Neural cell (in vitro differentiated cells): Measurements from ENCODE around the gene PTPRO. TPM values are rescaled to one million over a fixed set of nuclear protein-coding genes. Genes with fewer than 3 reads are reported as not detected.

Source experiments
- H2AFZ ChIP-seq: fragments of 200-600, 300-800 bp; sonication (generic), shearing (Covaris generic); 2 replicates; pipeline ENCODE4 v1.6.0; 2014; ENCODE audit warnings: low read depth, mild to moderate bottlenecking, antibody characterized with exemption, low read length, moderate library complexity
- H3F3A ChIP-seq: fragments of 200-600 bp; shearing (Covaris generic); 2 replicates; pipeline ENCODE4 v1.6.1; 2016; ENCODE audit warnings: mild to moderate bottlenecking, moderate library complexity, mixed read lengths, antibody characterized with exemption, low read length; ENCODE audit not compliant: insufficient read depth, poor library complexity, severe bottlenecking
- H3K27ac ChIP-seq: fragments of 200-600, 300-800 bp; sonication (generic), shearing (Covaris generic); 2 replicates; pipeline ENCODE4 v1.5.1; 2014; ENCODE audit warnings: mild to moderate bottlenecking, low read length, moderate library complexity
- H3K27me3 ChIP-seq: fragments of 300-800, 200-600 bp; sonication (generic), shearing (Covaris generic); 2 replicates; pipeline ENCODE4 v1.6.0; 2014; ENCODE audit warnings: mild to moderate bottlenecking, low read depth, low read length, moderate library complexity; ENCODE audit not compliant: insufficient read depth
- H3K36me3 ChIP-seq: fragments of 300-800, 200-600 bp; sonication (generic), shearing (Covaris generic); 2 replicates; pipeline ENCODE4 v1.5.1; 2014; ENCODE audit warnings: mild to moderate bottlenecking, antibody characterized with exemption, low read length, moderate library complexity; ENCODE audit not compliant: insufficient read depth
- H3K4me2 ChIP-seq: fragments of 300-800, 200-600 bp; sonication (generic), shearing (Covaris generic); 2 replicates; pipeline ENCODE4 v1.6.0; 2014; ENCODE audit warnings: mild to moderate bottlenecking, low read length
- H3K4me3 ChIP-seq: fragments of 300-800, 200-600 bp; sonication (generic), shearing (Covaris generic); 2 replicates; pipeline ENCODE4 v1.5.1; 2014; ENCODE audit warnings: mild to moderate bottlenecking, low read length, moderate library complexity
- H3K79me2 ChIP-seq: fragments of 200-600 bp; shearing (Covaris generic); replicated peaks from 2 replicates; pipeline ENCODE4 v1.6.0; 2014; ENCODE audit warnings: mild to moderate bottlenecking, low read length, moderate library complexity; ENCODE audit not compliant: insufficient read depth
- H3K9ac ChIP-seq: fragments of 300-800, 200-600 bp; sonication (generic), shearing (Covaris generic); 2 replicates; pipeline ENCODE4 v1.6.1; 2016; ENCODE audit warnings: mild to moderate bottlenecking, low read length, mixed read lengths
- H3K9me2 ChIP-seq: fragments of 200-600 bp; shearing (Covaris generic); 2 replicates; pipeline ENCODE4 v1.6.1; 2016; ENCODE audit warnings: mild to moderate bottlenecking, low read length, mixed read lengths; ENCODE audit not compliant: insufficient read depth
- H3K9me3 ChIP-seq: fragments of 200-600, 300-800 bp; sonication (generic), shearing (Covaris generic); 2 replicates; pipeline ENCODE4 v1.6.1; 2016; ENCODE audit warnings: mild to moderate bottlenecking, mixed run types, low read length, moderate library complexity, mixed read lengths
- H4K20me1 ChIP-seq: fragments of 200-600 bp; shearing (Covaris generic); 2 replicates; pipeline ENCODE4 v1.6.1; 2016; ENCODE audit warnings: mild to moderate bottlenecking, mixed run types; ENCODE audit not compliant: insufficient read depth
- EP300 ChIP-seq: fragments of 450-650 bp; conservative IDR thresholded peaks from 2 replicates; pipeline ENCODE4 v1.6.1; 2014; ENCODE audit warnings: antibody characterized with exemption, mild to moderate bottlenecking, moderate library complexity; ENCODE audit not compliant: poor library complexity, severe bottlenecking
- EZH2 ChIP-seq: fragments of 200-600, 300-800 bp; shearing (Covaris generic), sonication (generic); IDR thresholded peaks from 2 replicates; pipeline ENCODE4 v1.6.1; 2014; ENCODE audit warnings: antibody characterized with exemption, low read length, borderline replicate concordance, mild to moderate bottlenecking; ENCODE audit not compliant: insufficient read depth, poor library complexity, severe bottlenecking
- MXI1 ChIP-seq: fragments of 450-650 bp; conservative IDR thresholded peaks from 2 replicates; pipeline ENCODE4 v1.6.1; 2014; ENCODE audit warnings: antibody characterized with exemption, mild to moderate bottlenecking; ENCODE audit not compliant: poor library complexity, severe bottlenecking
- POLR2AphosphoS5 ChIP-seq: IDR thresholded peaks from 2 replicates; pipeline ENCODE4 v1.6.1; 2012
- RAD21 ChIP-seq: fragments of 450-650 bp; conservative IDR thresholded peaks from 2 replicates; pipeline ENCODE4 v1.6.1; 2014; ENCODE audit warnings: antibody characterized with exemption, mild to moderate bottlenecking, moderate library complexity
- SMC3 ChIP-seq: fragments of 450-650 bp; conservative IDR thresholded peaks from 2 replicates; pipeline ENCODE4 v1.6.1; 2014; ENCODE audit warnings: antibody characterized with exemption, mild to moderate bottlenecking, moderate library complexity; ENCODE audit not compliant: poor library complexity
- TAF1 ChIP-seq: IDR thresholded peaks from 2 replicates; pipeline ENCODE4 v1.6.1; 2012; ENCODE audit warnings: low read depth
- polyA plus RNA-seq: library from polyadenylated mRNA; depleted of rRNA; stranded (reverse); fragments of >200 nt; gene quantifications from 2 replicates; pipeline ENCODE4 v1.2.3, GENCODE V29; 2014
- TF ChIP-seq, protein P1 (sequence below): fragments of 450-650 bp; IDR thresholded peaks from 2 replicates; pipeline ENCODE4 v1.5.1; 2014; ENCODE audit warnings: antibody characterized with exemption, mild to moderate bottlenecking, moderate library complexity; ENCODE audit not compliant: poor library complexity, severe bottlenecking
- TF ChIP-seq, protein P2 (sequence below): IDR thresholded peaks from 2 replicates; pipeline ENCODE4 v1.6.1; 2012; ENCODE audit warnings: borderline replicate concordance

The PTPRO gene
- polyA plus RNA-seq, 1 donor from 2014 or later = 124 TPM

DNA sequence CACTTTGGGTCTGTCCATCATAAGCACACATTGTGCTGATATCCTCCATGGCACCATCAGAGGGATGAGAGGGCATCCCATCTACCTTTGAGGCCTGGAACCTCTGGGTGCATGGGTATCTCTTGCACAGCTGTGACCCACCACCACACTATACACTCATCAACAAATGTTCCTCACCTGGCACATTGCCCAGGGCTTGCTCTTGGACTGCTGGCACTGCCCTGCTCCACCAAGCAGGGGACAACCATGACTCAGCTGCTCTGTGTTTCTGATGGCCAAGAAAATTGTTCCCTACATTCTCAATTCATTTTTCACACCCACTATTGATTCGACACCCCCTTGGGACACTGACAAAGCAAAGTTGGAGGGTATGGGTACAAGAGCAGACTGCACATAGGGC, 155.5 kb downstream of the PTPRO start:
- Histone ChIP-seq H3K27me3 (no peaks in the 10 kb centered on the region), H3K36me3 (no peaks in the 10 kb centered on the region), H2AFZ (no peak overlapping the region), H3F3A (no peaks in the 10 kb centered on the region), H3K4me2 (no peak overlapping the region), H3K9me3 (no peaks in the 10 kb centered on the region), H3K79me2 (no peaks in the 10 kb centered on the region), H3K9ac (no peak overlapping the region), H3K27ac (no peak overlapping the region), H4K20me1 (no peaks in the 10 kb centered on the region), H3K9me2 (no peaks in the 10 kb centered on the region), H3K4me3 (no peak overlapping the region)
- TF ChIP-seq EP300 = no peak
- no peak for TF ChIP-seq RAD21
- no peak for TF ChIP-seq POLR2AphosphoS5
- TF ChIP-seq, protein P1, sequence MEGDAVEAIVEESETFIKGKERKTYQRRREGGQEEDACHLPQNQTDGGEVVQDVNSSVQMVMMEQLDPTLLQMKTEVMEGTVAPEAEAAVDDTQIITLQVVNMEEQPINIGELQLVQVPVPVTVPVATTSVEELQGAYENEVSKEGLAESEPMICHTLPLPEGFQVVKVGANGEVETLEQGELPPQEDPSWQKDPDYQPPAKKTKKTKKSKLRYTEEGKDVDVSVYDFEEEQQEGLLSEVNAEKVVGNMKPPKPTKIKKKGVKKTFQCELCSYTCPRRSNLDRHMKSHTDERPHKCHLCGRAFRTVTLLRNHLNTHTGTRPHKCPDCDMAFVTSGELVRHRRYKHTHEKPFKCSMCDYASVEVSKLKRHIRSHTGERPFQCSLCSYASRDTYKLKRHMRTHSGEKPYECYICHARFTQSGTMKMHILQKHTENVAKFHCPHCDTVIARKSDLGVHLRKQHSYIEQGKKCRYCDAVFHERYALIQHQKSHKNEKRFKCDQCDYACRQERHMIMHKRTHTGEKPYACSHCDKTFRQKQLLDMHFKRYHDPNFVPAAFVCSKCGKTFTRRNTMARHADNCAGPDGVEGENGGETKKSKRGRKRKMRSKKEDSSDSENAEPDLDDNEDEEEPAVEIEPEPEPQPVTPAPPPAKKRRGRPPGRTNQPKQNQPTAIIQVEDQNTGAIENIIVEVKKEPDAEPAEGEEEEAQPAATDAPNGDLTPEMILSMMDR = no peak
- TF ChIP-seq TAF1 = no peak
- no peak for TF ChIP-seq SMC3
- TF ChIP-seq EZH2 = no peak
- TF ChIP-seq, protein P2, sequence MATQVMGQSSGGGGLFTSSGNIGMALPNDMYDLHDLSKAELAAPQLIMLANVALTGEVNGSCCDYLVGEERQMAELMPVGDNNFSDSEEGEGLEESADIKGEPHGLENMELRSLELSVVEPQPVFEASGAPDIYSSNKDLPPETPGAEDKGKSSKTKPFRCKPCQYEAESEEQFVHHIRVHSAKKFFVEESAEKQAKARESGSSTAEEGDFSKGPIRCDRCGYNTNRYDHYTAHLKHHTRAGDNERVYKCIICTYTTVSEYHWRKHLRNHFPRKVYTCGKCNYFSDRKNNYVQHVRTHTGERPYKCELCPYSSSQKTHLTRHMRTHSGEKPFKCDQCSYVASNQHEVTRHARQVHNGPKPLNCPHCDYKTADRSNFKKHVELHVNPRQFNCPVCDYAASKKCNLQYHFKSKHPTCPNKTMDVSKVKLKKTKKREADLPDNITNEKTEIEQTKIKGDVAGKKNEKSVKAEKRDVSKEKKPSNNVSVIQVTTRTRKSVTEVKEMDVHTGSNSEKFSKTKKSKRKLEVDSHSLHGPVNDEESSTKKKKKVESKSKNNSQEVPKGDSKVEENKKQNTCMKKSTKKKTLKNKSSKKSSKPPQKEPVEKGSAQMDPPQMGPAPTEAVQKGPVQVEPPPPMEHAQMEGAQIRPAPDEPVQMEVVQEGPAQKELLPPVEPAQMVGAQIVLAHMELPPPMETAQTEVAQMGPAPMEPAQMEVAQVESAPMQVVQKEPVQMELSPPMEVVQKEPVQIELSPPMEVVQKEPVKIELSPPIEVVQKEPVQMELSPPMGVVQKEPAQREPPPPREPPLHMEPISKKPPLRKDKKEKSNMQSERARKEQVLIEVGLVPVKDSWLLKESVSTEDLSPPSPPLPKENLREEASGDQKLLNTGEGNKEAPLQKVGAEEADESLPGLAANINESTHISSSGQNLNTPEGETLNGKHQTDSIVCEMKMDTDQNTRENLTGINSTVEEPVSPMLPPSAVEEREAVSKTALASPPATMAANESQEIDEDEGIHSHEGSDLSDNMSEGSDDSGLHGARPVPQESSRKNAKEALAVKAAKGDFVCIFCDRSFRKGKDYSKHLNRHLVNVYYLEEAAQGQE = no peak
- no peak for TF ChIP-seq MXI1

DNA sequence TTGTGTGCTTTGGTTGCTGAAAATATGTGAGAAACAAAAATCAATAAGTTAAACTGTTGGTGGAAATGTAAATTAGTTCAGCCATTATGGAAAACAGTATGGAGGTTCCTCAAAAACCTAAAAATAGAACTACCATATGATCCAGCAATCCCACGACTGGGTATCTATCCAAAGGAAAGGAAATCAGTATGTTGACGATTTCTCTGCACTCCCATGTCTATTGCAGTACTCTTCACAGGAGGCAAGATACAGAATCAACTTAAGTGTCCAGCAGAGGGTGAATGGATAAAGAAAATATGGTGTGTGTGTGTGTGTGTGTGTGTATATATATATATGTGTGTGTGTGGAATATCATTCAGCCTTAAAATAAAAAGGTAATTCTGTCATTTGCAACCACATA, 159.5 kb downstream of the PTPRO start:
- Histone ChIP-seq H3K79me2 (no peaks in the 10 kb centered on the region), H3F3A (no peaks in the 10 kb centered on the region), H3K9me2 (no peaks in the 10 kb centered on the region), H4K20me1 (no peaks in the 10 kb centered on the region), H3K9me3 (no peaks in the 10 kb centered on the region), H3K4me2 (no peak overlapping the region), H3K4me3 (no peak overlapping the region), H3K9ac (no peak overlapping the region), H3K36me3 (no peaks in the 10 kb centered on the region), H3K27ac (no peak overlapping the region), H3K27me3 (no peaks in the 10 kb centered on the region), H2AFZ (no peak overlapping the region)
- no peak for TF ChIP-seq TAF1
- TF ChIP-seq, protein P2 = no peak
- TF ChIP-seq POLR2AphosphoS5 = no peak
- TF ChIP-seq RAD21 = no peak
- no peak for TF ChIP-seq MXI1
- TF ChIP-seq, protein P1 = no peak
- no peak for TF ChIP-seq SMC3
- no peak for TF ChIP-seq EP300
- TF ChIP-seq EZH2 = no peak
